Upper lobe of left lung (tissue), 4 donors: Measurements from ENCODE around the gene AQP1.

ENCODE experiments used
- POLR2A ChIP-seq, 4 donors: fragments of 450-650 bp; IDR thresholded peaks; one replicate each; pipeline ENCODE4 v1.5.1; 2016 to 2017; ENCODE audit warnings: antibody characterized with exemption in 4 of 4, mild to moderate bottlenecking in 2 of 4
- POLR2AphosphoS5 ChIP-seq, 2 donors: sonication (generic); formaldehyde crosslinking; IDR thresholded peaks; one replicate each; pipeline ENCODE4 v1.5.1; 2017; ENCODE audit warnings: antibody characterized with exemption in 2 of 2
- TF ChIP-seq, protein P1 (sequence below), 6 experiments: fragments of 450-650 bp in 4 of 6; fragments of 200-600 bp in 2 of 6; sonication (generic) in 2 of 6; IDR thresholded peaks; one replicate each; pipeline ENCODE4 v1.5.1; 2016 to 2019; ENCODE audit warnings: antibody characterized with exemption in 6 of 6

DNA sequence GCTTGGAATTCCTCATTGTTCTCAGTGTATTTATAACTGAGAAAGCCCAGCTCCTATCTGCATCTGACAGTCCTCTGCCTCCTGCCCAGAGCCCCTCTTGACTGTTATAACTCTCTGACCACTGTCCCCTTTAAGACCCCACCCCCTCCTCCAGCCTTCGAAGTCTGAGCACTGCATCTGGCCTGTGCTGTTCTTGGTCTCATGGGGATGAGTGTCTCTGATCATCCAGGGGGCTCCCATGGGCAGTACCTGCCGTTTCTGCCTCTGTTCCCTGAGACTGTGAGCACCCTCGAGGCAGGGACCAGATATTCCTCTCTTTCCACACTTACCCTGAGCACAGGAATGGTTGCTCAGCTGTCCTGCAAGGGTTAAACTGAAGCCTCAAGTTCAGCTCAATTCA, 59.8 kb downstream of the AQP1 start:
- TF ChIP-seq, protein P1, sequence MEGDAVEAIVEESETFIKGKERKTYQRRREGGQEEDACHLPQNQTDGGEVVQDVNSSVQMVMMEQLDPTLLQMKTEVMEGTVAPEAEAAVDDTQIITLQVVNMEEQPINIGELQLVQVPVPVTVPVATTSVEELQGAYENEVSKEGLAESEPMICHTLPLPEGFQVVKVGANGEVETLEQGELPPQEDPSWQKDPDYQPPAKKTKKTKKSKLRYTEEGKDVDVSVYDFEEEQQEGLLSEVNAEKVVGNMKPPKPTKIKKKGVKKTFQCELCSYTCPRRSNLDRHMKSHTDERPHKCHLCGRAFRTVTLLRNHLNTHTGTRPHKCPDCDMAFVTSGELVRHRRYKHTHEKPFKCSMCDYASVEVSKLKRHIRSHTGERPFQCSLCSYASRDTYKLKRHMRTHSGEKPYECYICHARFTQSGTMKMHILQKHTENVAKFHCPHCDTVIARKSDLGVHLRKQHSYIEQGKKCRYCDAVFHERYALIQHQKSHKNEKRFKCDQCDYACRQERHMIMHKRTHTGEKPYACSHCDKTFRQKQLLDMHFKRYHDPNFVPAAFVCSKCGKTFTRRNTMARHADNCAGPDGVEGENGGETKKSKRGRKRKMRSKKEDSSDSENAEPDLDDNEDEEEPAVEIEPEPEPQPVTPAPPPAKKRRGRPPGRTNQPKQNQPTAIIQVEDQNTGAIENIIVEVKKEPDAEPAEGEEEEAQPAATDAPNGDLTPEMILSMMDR (IDR thresholded peaks at IDR 0.05), result no peak
- TF ChIP-seq POLR2AphosphoS5 (IDR thresholded peaks at IDR 0.05), result no peak
- TF ChIP-seq POLR2A (IDR thresholded peaks at IDR 0.05), result no peak
